Transverse colon (tissue), 4 donors: ENCODE data around the gene TADA2B. TPM values are rescaled to one million over a fixed set of nuclear protein-coding genes. Genes with fewer than 3 reads are reported as not detected.

Experiments
- DNase-seq: peaks from one replicate; pipeline ENCODE4 v3.0.0-alpha.2; 2019
- H3K27ac ChIP-seq, 4 donors: fragments of 200-600 bp; sonication (generic); 2 replicates each; pipeline ENCODE4 v1.5.1; 2016 to 2018; ENCODE audit warnings: inconsistent platforms in 4 of 4
- H3K27me3 ChIP-seq: fragments of 200-600 bp; sonication (generic); 2 replicates; pipeline ENCODE4 v1.5.1; 2017; ENCODE audit warnings: inconsistent platforms
- H3K36me3 ChIP-seq, 4 donors: fragments of 200-600 bp; sonication (generic); 2 replicates each; pipeline ENCODE4 v1.5.1; 2017 to 2019; ENCODE audit warnings: inconsistent platforms in 4 of 4
- H3K4me1 ChIP-seq, 4 donors: fragments of 200-600 bp; sonication (generic); 2 replicates each; pipeline ENCODE4 v1.5.1; 2017 to 2020; ENCODE audit warnings: inconsistent platforms in 4 of 4
- H3K4me3 ChIP-seq, 4 donors: fragments of 200-600 bp; sonication (generic); 1 replicate in 1 of 4; 2 replicates in 3 of 4; pipeline versions ENCODE4 v1.5.1 to v1.6.1; 2017 to 2019; ENCODE audit warnings: inconsistent platforms in 4 of 4
- H3K9me3 ChIP-seq, 2 donors: fragments of 200-600 bp; sonication (generic); 2 replicates each; pipeline ENCODE4 v1.5.1; 2017 to 2019; ENCODE audit warnings: inconsistent platforms in 2 of 2
- EP300 ChIP-seq: sonication (generic); formaldehyde crosslinking; IDR thresholded peaks from one replicate; pipeline ENCODE4 v1.6.1; 2017; ENCODE audit warnings: antibody characterized with exemption, low read depth
- POLR2A ChIP-seq: fragments of 450-650 bp; IDR thresholded peaks from one replicate; pipeline ENCODE4 v1.6.1; 2016; ENCODE audit warnings: antibody characterized with exemption, mild to moderate bottlenecking, moderate library complexity
- POLR2AphosphoS5 ChIP-seq, 3 donors: sonication (generic); formaldehyde crosslinking; IDR thresholded peaks; one replicate each; pipeline ENCODE4 v1.6.1; 2016; ENCODE audit warnings: antibody characterized with exemption in 3 of 3
- WGBS, 2 donors: methylation state at CpG; one replicate each; pipeline ENCODE4 v1.1.5; 2018; ENCODE audit warnings: low coverage in 1 of 2; 5-methylcytosine and 5-hydroxymethylcytosine counted together
- in situ Hi-C, 4 donors: fragments of 200-750 bp; cut with MboI; loops; one replicate each; pipeline versions ENCODE4 v1.15.0 to v1.15.1; 2017; ENCODE audit warnings: low sequenced_read_pairs in 3 of 4, low pct_ligation_motif_present in 1 of 4, low pct_unique_long_range_greater_than_20kb in 1 of 4
- intact Hi-C: fragments of 100-400 bp; cut with DNase I; formaldehyde crosslinking; loops from one replicate; pipeline ENCODE4 v1.15.1; 2023; ENCODE audit warnings: low total_unique reads
- total RNA-seq, 4 donors: library from RNA; depleted of rRNA; stranded (reverse); fragments of >200 nt; gene quantifications; one replicate each; pipeline ENCODE4 v1.1.0, GENCODE V29; 2016
- TF ChIP-seq, protein P1 (sequence below), 5 experiments: fragments of 200-600 bp in 3 of 5; fragments of 450-650 bp in 2 of 5; sonication (generic) in 3 of 5; IDR thresholded peaks; 1 replicate in 2 of 5; 2 replicates in 3 of 5; pipeline ENCODE4 v1.5.1; 2016 to 2017; ENCODE audit warnings: antibody characterized with exemption in 5 of 5, inconsistent platforms in 3 of 5, mild to moderate bottlenecking in 2 of 5, moderate library complexity in 1 of 5

Gene TADA2B
- total RNA-seq, 4 donors from 2014 or later, result 18.7 to 31.8 (median 27.4) TPM

DNA sequence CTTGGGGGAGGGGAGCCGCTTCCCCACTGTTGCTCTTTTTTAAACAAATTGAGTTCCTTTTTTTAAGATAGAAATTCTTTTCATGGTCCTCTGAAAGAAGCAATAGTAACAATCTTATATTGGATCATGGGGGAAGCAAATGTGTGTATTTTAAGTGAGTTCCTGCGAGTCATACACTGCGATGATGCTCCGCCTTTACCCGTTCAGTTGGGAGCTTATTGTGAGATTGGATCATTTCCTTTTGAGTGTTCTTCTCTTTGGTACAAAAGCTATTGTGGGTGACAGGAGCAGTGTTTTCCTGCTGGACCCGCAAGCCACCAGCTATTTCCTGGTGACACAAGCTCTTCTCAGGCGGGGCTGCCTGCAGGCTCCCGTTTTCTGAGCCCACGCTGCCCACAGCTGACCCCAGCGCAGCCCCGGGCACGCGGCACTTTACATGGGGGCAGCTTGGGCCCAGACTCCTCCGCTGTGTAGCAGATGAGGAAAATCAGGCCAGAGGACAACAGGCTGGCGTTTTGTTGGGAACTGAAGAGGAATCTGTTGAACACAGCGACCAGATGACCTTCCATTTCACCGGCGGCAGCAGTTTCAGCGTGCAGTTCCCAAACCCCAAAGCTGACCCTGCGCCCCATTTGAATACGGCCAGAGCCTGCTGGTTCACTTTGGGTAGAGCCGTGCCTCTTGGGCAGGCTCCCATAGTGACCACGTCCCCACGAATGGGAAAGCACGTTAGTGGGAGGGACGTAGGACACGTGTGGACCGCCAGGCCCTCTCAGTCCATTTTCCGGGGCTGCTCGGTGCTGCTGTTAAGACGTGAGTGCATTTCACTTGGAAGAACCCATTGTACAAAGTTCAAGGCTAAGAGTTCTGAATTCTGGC, 12.2 kb downstream of the TADA2B start:
- in situ Hi-C loops, result loop anchor here in 2 of 4 donors (25.0 kb wide), 3 partner anchors 168 to 343 kb away; partner anchors contain the start of genes BLOC1S4 (in 1 of the 2) and MRFAP1L1 (in 1 of the 2)
- H3K27ac ChIP-seq, result no peak overlapping the region
- no peak for DNase-seq
- WGBS, 2 donors, result 83 to 97% methylated on average over 4 to 31 of the region's 31 CpGs
- no peaks in the 10 kb centered on the region for H3K9me3 ChIP-seq
- intact Hi-C loops, result no loop called here
- H3K4me3 ChIP-seq, result no peak overlapping the region
- H3K27me3 ChIP-seq, result no peaks in the 10 kb centered on the region
- peaks cover 0 to 33% (median 11%) of the 10 kb centered on the region in 4 donors for H3K36me3 ChIP-seq
- peaks cover 0 to 13% (median 7%) of the 10 kb centered on the region in 4 donors for H3K4me1 ChIP-seq
- TF ChIP-seq POLR2AphosphoS5 (IDR thresholded peaks at IDR 0.05) (no peak), EP300 (no peak)
- TF ChIP-seq, protein P1, sequence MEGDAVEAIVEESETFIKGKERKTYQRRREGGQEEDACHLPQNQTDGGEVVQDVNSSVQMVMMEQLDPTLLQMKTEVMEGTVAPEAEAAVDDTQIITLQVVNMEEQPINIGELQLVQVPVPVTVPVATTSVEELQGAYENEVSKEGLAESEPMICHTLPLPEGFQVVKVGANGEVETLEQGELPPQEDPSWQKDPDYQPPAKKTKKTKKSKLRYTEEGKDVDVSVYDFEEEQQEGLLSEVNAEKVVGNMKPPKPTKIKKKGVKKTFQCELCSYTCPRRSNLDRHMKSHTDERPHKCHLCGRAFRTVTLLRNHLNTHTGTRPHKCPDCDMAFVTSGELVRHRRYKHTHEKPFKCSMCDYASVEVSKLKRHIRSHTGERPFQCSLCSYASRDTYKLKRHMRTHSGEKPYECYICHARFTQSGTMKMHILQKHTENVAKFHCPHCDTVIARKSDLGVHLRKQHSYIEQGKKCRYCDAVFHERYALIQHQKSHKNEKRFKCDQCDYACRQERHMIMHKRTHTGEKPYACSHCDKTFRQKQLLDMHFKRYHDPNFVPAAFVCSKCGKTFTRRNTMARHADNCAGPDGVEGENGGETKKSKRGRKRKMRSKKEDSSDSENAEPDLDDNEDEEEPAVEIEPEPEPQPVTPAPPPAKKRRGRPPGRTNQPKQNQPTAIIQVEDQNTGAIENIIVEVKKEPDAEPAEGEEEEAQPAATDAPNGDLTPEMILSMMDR (IDR thresholded peaks at IDR 0.05), result no peak

DNA sequence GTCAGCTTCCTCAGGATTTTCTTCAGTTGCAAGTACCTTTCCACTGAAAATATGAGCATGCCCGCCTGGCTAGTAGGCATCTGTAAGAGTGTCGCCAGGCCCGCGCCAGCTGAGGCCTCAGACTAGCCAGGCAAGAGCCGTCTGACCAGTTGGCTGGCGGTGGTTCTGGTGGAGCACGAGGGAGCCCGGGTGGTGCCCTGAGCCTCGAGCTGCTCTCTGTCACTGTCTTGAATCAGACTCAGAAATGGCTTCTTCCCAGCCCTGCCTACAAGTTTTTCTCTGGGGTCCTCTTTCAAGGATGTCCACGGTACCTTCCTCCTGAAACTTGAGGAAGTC, 12.8 kb downstream of the TADA2B start:
- Histone ChIP-seq H3K4me3 (no peak overlapping the region), H3K27me3 (no peaks in the 10 kb centered on the region), H3K4me1 (peaks cover 0 to 13% (median 7%) of the 10 kb centered on the region in 4 donors), H3K27ac (no peak overlapping the region), H3K36me3 (peaks cover 0 to 39% (median 13%) of the 10 kb centered on the region in 4 donors), H3K9me3 (no peaks in the 10 kb centered on the region)
- WGBS, 2 donors, result 90% methylated on average over 10 of the region's 10 CpGs; no CpG with 5 or more reads in 1 of the 2 donors
- TF ChIP-seq POLR2AphosphoS5 (IDR thresholded peaks at IDR 0.05), result no peak
- no peak for TF ChIP-seq POLR2A
- in situ Hi-C loops, result loop anchor here in 2 of 4 donors (25.0 kb wide), 3 partner anchors 169 to 344 kb away; partner anchors contain the start of genes BLOC1S4 (in 1 of the 2) and MRFAP1L1 (in 1 of the 2)
- intact Hi-C loops, result no loop called here
- DNase-seq, result no peak

DNA sequence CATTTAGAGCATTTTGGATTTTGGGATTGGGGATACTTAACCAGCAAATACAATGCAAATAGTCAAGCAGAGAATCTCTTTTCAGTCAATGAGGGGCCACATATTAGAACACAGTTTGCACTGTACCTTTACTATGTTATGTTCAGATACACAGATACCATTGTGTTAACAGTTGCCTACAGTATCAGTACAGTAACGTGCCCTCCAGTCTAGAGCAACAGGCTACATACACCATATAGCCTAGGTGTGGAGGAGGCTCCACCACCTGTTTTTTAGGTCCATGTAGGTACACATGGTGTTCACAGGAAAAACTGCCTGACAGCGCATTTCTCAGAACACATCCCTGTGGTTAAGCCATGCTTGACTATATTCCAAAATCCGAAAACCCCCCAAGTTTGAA, 15.6 kb downstream of the TADA2B start:
- Histone ChIP-seq H3K9me3 (no peaks in the 10 kb centered on the region), H3K27ac (no peak overlapping the region), H3K4me1 (no peaks in the 10 kb centered on the region), H3K27me3 (no peaks in the 10 kb centered on the region), H3K36me3 (peaks cover 0 to 52% (median 18%) of the 10 kb centered on the region in 4 donors), H3K4me3 (no peak overlapping the region)
- DNase-seq, result no peak
- TF ChIP-seq, protein P1 (IDR thresholded peaks at IDR 0.05), result no peak
- no peak for TF ChIP-seq EP300
- TF ChIP-seq POLR2AphosphoS5 (IDR thresholded peaks at IDR 0.05), result no peak
- no peak for TF ChIP-seq POLR2A
- intact Hi-C loops, result no loop called here
- in situ Hi-C loops, result loop anchor here in 2 of 4 donors (25.0 kb wide), 3 partner anchors 171 to 346 kb away; partner anchors contain the start of genes BLOC1S4 (in 1 of the 2) and MRFAP1L1 (in 1 of the 2)
- WGBS, 2 donors, result 89 to 97% methylated on average over 1 to 3 of the region's 3 CpGs

DNA sequence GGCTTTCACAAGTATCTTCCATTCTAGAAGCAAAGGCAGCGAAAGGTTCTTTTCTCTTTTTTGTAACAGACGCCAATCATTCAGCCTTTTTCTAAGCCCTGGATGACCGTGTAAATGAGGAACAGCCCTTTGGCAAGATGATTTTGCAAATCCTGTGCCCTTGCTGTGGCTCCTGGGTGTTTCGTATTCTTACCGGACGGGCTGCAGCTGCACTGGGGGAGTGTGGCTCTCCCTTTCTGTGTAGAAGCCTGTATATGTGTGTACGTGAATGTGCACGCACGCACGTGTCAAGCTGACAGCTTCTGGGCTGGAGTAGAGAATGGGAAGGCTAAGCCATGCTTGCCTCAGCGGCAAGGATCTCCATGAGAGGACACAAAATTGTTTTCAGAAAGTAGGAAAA, 16.5 kb downstream of the TADA2B start:
- no peaks in the 10 kb centered on the region for H3K4me1 ChIP-seq
- no peak for DNase-seq
- peaks cover 0 to 45% (median 16%) of the 10 kb centered on the region in 4 donors for H3K36me3 ChIP-seq
- TF ChIP-seq POLR2A, result no peak
- TF ChIP-seq, protein P1 (IDR thresholded peaks at IDR 0.05), result no peak
- H3K9me3 ChIP-seq, result no peaks in the 10 kb centered on the region
- no peak overlapping the region for H3K27ac ChIP-seq
- no peak overlapping the region for H3K4me3 ChIP-seq
- 81 to 90% methylated on average over 11 of the region's 11 CpGs for WGBS, 2 donors
- in situ Hi-C loops, result loop anchor here in 2 of 4 donors (25.0 kb wide), 3 partner anchors 172 to 347 kb away; partner anchors contain the start of genes BLOC1S4 (in 1 of the 2) and MRFAP1L1 (in 1 of the 2)
- intact Hi-C loops, result no loop called here
- H3K27me3 ChIP-seq, result no peaks in the 10 kb centered on the region
